ENCODE measurements around the gene C22orf31.

C22orf31 gene

GRCh38 chr22:29082826-29083545, 21.4 kb upstream of the C22orf31 start:
- no peak overlapping the region for H3K27ac ChIP-seq
- DNase-seq (ENCODE audit: low read depth, low spot score): no peak

DNA sequence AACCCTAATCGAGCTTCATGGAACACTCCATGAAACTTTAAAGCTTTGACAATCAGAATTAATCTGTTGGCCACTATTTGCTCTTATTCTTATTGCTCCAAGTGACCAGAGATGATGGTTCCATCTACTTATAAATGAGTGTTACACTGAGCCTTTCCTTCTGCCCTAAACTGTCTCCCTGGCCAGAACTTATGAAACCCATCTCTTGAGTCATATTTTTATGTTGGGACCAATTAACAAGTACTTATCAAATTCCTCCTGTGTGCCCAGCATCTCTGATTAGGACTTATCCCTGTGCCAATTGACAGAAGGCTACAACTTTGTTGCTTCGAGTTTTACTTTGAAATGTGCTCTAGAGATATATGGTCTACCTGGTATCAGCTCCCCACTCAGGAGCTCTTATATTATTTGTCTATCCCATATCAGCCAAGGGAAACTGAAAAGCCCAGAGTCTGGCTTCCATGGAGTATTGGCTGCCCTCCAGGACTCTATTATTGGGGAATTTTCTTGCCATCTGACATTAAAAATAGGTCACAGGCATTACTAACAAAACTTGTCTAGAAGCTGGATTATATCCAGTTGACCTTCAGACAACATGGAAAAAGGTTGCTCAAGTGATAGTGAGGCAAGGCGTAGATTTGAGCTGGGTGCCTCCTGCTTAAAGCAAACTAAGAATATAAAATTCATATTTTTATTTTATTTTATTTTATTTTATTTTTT, 20.0 kb upstream of the C22orf31 start:
- no peak overlapping the region for H3K27ac ChIP-seq
- no peak for DNase-seq (ENCODE audit: low read depth, low spot score)

DNA sequence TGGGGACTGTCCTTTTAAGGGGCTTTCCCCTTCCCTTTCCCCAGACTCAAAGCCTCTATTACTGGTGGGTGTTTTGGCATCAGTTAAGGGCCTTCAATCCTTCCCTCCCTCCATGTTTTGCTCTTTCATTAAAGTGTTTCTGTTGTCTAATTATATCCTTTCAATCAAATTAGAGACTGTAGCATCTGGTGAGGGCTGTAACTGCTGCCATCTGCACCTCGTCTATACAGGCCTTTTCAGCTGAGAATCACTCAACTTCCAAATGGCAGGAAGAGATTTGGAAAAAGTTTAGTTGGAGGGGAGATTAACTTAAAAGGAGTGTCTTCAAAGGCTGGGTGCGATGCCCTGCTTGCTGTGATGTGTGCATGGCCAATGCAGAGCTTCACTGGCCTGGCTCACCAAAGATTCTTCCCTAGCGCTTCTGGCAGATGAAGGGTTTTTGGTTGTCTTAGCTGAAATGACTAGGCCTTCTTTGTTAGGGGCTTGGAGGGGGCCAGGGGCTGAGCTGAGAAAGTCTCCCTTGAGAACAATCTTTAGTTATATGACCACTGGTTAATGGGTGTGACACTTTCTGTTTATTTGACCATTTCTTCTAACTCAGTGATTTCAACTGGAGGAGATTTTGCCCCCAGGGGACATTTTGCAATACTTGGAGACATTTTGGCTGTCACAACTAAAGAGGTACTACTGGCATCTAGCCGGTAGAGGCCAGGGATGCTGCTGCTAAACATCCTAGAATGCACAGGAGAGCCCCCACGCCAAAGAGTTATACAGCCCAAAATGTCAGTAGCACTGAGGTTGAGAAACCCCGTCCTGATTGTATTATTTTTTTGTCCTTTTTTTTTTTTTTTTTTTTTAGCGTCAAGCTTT, 18.7 kb upstream of the C22orf31 start:
- no peak overlapping the region for H3K27ac ChIP-seq
- DNase-seq (ENCODE audit: low read depth, low spot score): no peak

- DNase-seq (ENCODE audit: low read depth, low spot score): no peak
- no peak overlapping the region for H3K27ac ChIP-seq
These were observed 17.7 kb upstream of the C22orf31 start for GRCh38 chr22:29079218-29079901.

GRCh38 chr22:29078869-29079207, 17.2 kb upstream of the C22orf31 start:
- H3K27ac ChIP-seq: no peak overlapping the region
- DNase-seq (ENCODE audit: low read depth, low spot score): no peak

- DNase-seq (ENCODE audit: low read depth, low spot score): no peak
- no peak overlapping the region for H3K27ac ChIP-seq
These were observed 16.6 kb upstream of the C22orf31 start for GRCh38 chr22:29078036-29078868.

- DNase-seq (ENCODE audit: low read depth, low spot score): no peak
- H3K27ac ChIP-seq: no peak overlapping the region
These were observed 12.7 kb upstream of the C22orf31 start for GRCh38 chr22:29074276-29074772.

DNA sequence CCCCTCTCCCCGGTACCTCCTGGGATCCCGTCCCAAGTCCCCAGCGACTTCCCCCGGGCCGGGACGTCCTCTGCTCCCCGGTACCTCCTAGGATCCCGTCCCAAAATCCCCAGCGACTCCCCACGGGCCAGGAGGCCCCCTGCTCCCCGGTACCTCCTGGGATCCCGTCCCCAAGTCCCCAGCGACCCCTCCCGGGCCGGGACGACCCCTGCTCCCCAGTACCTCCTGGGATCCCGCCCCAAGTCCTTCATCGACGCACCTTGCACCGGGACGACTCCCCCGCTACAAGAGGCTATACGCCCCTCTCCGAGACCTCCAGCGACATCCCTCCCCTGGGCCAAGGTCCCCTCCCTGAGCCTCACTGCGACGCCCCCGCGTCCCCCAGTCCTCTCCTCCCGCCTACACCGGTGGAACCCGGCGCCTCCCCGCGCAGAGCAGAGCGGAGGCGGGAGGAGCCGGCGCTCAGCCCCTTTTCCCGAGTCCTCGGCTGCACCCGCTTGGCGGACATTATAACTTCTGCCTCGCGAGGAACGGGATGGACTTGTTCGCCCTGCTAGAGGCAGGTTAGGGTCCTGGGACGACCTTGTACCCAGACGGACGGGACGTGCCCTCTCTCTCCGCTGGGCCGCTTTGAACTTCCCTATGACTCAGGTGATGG, 12.1 kb upstream of the C22orf31 start:
- DNase-seq (ENCODE audit: low read depth, low spot score): no peak
- no peak overlapping the region for H3K27ac ChIP-seq

DNA sequence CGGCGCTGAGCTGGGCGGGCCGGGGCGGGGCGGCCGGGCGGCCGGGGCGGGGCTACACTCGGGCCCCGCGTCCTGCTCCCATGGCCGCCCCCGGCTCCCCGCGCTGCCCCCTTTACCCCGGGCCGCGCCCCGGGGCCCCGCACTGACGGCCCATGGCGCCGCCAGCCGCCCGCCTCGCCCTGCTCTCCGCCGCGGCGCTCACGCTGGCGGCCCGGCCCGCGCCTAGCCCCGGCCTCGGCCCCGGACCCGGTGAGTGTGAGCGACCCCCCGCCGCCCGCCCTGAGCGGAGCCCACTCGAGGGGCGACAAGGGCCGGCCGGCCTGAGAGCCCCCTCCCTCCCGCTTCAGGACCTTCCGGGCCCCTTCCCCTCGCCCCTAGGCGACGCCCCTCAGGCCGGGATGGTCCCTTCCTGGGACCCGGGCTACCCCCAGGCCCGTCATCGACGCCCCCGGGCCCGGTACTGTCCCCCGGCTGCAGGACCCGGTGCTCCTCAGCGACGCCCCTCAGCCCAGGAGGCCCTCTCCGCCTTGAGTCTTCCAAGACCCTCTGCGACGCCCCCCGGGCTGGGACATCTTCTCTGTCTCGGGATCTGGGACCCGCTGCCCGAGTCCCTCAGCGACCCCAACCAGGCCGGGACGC, 11.5 kb upstream of the C22orf31 start, which contains the start of gene KREMEN1:
Gene KREMEN1 (plus strand): TSS at position 57 of the 639 bp plus-strand sequence. CDS start 96 bp downstream, at position 153.
- no peak for DNase-seq (ENCODE audit: low read depth, low spot score)
- H3K27ac ChIP-seq: peak within 1 kb of the TSS; percentile 10

DNA sequence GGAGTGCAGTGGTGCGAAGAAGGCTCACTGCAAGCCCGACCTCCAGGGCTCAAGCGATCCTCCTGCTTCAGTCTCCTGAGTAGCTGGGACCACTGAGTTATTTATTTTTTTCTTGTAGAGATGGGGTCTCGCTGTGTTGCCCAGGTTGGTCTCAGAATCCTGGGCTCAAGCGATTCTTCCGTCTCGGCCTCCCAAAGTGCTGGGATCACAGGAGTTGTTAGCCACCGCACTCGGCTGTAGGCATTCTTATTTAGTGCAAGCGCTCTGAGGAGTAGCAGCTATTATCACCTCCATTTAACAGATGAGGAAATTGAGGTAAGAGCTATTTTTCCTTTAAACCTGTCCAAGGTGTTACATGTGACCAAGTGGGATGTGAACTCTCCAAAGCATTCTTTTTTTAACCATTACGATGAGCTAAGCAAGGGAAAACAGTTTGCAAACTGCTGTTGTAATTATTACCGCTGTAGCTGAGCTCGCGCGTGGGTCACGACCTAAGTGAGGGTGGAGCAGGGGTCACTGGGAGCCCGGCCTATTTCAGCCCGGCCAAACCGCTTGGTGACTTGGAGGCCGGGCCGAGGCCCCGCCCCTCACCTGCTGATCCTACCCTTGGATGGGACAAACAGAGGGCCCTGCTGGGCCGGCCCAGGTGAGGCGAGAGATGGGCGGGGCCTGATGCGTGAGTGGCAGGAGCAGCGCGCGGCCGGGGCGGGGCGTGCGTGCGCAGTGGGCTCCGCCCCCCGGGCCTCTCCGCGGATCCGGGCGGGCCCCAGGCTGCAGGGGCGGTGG, 10.8 kb upstream of the C22orf31 start:
- peak; percentile 62 for DNase-seq (ENCODE audit: low read depth, low spot score)
- H3K27ac ChIP-seq: no peak overlapping the region

DNA sequence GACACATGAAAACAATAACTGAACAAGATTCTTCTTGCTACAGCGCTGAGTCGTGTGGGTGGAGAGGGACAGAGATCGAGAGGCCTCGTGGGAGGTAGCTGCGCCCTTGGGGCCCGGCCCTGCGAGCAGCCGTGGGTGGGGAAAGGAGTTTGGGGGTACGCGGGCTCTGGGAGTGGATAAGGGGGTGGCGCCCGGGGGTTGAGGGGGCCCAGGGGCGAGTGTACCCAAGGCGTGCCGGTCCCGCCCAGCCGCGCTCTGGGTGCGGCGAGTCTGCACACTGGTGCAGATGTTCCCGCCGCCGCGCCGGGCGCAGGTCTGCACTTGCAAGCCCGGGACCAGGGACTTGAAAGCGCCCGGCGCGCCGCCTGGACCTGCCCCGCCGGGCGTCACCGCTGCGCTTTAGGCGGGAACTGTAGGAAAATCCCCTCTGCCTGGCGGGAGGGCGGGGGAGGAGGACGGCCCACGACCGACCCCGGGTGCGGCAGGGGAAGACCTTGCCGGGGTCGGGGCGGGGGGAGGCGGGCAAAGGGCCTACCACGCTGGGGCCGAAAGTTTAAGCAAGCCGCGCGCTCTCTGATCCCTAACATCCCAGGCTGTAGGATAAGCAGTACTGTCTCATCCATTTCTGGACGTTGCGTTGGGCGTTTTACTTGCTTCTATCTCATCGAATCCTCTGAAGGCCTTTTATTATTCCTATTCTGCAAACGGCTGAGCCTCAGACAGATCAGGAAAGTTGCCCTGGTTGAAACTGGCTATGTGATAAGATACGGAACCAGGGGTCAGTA, 9.8 kb upstream of the C22orf31 start:
- peak overlapping the region; percentile 10 for H3K27ac ChIP-seq
- DNase-seq (ENCODE audit: low read depth, low spot score): peak; percentile 64

DNA sequence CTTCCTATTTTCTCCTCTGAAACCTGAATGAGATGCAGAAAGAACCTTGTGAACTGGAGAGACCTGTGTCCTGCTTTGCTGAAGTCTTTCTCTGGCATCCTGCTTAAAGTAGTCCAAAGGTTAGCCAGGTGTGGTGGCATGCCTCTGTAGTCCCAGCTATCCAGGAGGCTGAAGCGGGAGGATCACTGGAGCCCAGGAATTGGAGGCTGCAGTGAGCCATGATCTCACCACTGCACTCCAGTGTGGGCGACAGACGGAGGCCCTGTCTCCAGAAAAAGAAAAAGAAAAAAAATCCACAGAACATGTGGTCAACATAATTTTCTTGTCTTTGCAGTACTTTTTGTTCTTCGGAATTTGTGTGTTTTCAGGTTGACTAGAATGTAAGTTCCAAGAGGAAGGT, 8.9 kb upstream of the C22orf31 start:
- no peak overlapping the region for H3K27ac ChIP-seq
- no peak for DNase-seq (ENCODE audit: low read depth, low spot score)

GRCh38 chr22:29069463-29069862, 7.8 kb upstream of the C22orf31 start:
- H3K27ac ChIP-seq: no peak overlapping the region
- no peak for DNase-seq (ENCODE audit: low read depth, low spot score)

DNA sequence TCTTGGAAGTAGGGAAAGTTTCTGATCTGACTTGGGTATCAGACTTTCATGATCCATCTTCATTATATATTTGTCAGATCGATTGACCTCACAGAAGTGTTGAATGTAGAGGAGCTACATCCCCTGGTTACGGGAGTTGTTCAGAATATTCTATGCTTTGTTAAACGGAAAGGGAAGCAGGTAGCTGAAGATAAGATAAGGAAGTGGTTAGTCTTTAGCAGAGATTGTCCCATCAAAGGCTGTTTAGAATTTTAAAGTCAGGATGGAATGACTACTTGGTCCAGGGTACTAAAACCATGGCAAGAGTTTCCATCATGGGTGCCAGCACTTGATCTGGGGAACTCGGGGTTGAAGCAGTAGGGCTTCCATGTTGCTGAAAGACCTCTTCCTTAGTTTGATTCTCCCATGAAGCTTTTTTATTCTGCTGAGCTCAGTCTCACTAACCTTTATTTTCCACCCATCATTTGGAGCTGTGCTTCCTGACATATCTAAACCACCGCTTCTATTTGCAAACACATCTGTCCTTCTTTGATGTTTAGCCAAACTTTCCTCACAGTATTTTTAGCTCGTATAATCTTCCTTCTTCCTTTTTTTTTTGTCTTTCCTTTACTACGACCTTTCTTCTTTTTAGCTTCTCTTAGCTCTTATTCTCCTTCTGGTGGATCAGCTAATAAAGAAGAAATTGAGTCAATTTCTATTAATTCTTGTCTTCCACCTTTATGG, 4.0 kb upstream of the C22orf31 start:
- no peak overlapping the region for H3K27ac ChIP-seq
- DNase-seq (ENCODE audit: low read depth, low spot score): no peak

GRCh38 chr22:29062286-29062821, 723 bp upstream of the C22orf31 start:
- DNase-seq (ENCODE audit: low read depth, low spot score): no peak
- H3K27ac ChIP-seq: no peak overlapping the region

DNA sequence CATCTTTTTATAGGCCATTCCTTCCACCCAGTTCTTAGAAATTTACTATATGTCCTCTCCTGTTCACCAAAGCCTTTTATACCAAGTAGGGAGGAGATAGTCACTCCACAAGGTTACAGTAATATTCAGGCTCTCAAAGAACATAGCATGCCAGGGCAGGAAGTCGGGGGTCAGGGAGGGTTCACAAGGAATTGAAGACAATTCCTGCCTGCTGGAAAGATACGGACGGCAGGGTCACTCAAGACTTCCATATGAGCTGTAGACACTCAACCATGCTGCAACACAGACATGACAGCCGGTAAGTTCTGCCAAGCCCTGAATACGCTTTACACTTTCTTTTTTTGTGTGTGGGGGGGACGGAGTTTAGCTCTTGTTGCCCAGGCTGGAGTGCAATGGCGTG, 700 bp downstream of the C22orf31 start:
- H3K27ac ChIP-seq: no peak overlapping the region
- DNase-seq (ENCODE audit: low read depth, low spot score): no peak

Measured in epithelial cell of prostate (primary cell).